ENCODE results near the gene NUDT19.

- TF ChIP-seq CTCF (IDR thresholded peaks at IDR 0.05) (no peak), POLR2A (IDR thresholded peaks at IDR 0.05) (no peak)
Observed at GRCh38 chr19:32653599-32653915, 38.1 kb upstream of the NUDT19 start.

Measured in testis (tissue), 2 donors.